HK-2 (cell line): Measurements from ENCODE around the gene CCDC40.
"Not testable (repeated sequence)": the region's sequence is repeated elsewhere in the genome, so short reads cannot be mapped to it uniquely, and the experiment has no call there.

Experiments
- DNase-seq: peaks from one replicate; pipeline ENCODE4 v3.0.0-alpha.2; 2018; ENCODE audit not compliant: unreplicated experiment

CCDC40 gene

GRCh38 chr17:80082403-80083135 lies 46.1 kb downstream of the CCDC40 start:
- peak; percentile 57 for DNase-seq

- no peak for DNase-seq
These were observed 46.8 kb downstream of the CCDC40 start for GRCh38 chr17:80083136-80083661.

GRCh38 chr17:80084773-80085172 lies 48.3 kb downstream of the CCDC40 start:
- no peak for DNase-seq

GRCh38 chr17:80086081-80086480 lies 49.6 kb downstream of the CCDC40 start:
- DNase-seq: no peak

GRCh38 chr17:80086616-80087015 lies 50.2 kb downstream of the CCDC40 start:
- no peak for DNase-seq

- no peak for DNase-seq
These were observed 51.2 kb downstream of the CCDC40 start for GRCh38 chr17:80087346-80088265.

- DNase-seq: no peak
These were observed 53.3 kb downstream of the CCDC40 start for GRCh38 chr17:80089762-80090161.

GRCh38 chr17:80090164-80090563 lies 53.7 kb downstream of the CCDC40 start:
- DNase-seq: not testable (repeated sequence)

GRCh38 chr17:80091376-80091775 lies 54.9 kb downstream of the CCDC40 start:
- no peak for DNase-seq

- DNase-seq: no peak
These were observed 56.5 kb downstream of the CCDC40 start for GRCh38 chr17:80092959-80093358.

- DNase-seq: no peak
These were observed 58.8 kb downstream of the CCDC40 start for GRCh38 chr17:80095038-80095843.

GRCh38 chr17:80095844-80096475 lies 59.5 kb downstream of the CCDC40 start:
- DNase-seq: no peak

- no peak for DNase-seq
These were observed 60.1 kb downstream of the CCDC40 start for GRCh38 chr17:80096561-80097021.

GRCh38 chr17:80097127-80097621 lies 60.7 kb downstream of the CCDC40 start:
- DNase-seq: no peak

GRCh38 chr17:80097844-80098691 lies 61.6 kb downstream of the CCDC40 start:
- no peak for DNase-seq

GRCh38 chr17:80099291-80100034 lies 63.0 kb downstream of the CCDC40 start:
- DNase-seq: no peak

GRCh38 chr17:80100035-80100323 lies 63.5 kb downstream of the CCDC40 start:
- DNase-seq: no peak

GRCh38 chr17:80101011-80101945 lies 64.8 kb downstream of the CCDC40 start, which contains the start of gene GAA:
Gene GAA, plus strand, starts transcription at chr17:80101581. Its CDS starts 3,006 bp downstream, at chr17:80104587.
- DNase-seq: peak; percentile 87
